Measurements from ENCODE around the gene TMEM225B. TPM values are rescaled to one million over a fixed set of nuclear protein-coding genes. Genes with fewer than 3 reads are reported as not detected.

Gene TMEM225B
- polyA plus RNA-seq, 1 donor, result 1.3 TPM

DNA sequence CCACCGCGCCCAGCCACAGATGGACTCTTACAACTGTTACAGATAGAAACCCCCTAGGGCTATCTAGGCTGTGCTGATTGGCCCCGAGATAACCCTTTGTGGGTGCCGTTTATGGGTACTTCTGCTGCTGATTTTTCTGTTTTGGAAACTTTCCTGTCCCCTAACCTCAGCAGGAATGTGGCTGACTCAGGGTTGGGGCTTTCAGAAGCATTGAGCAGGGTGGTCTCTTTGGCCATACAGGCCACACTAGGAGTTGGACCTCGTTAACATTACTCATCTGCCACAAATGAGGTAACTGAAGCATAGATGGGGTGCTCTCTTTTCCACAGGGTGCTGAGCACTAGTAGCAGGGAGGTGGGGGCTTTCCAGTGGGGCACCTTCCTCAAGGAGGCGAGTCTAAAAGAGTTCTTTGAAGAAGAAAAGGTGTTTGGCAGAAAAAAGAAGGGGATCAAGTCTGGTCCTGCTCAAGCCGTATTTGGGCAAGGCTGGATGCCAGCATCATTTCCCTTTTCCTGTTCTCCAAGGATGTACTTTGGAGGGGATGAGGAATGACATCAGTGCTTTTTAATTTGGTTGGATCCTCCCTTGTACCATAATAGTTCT, 25.1 kb downstream of the TMEM225B start:
- H3K36me3 ChIP-seq (ENCODE audit: control insufficient read depth, insufficient read depth, low read length), result peaks cover 90% of the 10 kb centered on the region
- no CpG with 5 or more reads among the region's 7 CpGs for WGBS (ENCODE audit: insufficient coverage, low lambda C conversion rate)
- H3K9me3 ChIP-seq (ENCODE audit: control insufficient read depth, low read depth, low read length), result no peaks in the 10 kb centered on the region
- no peaks in the 10 kb centered on the region for H3K27me3 ChIP-seq (ENCODE audit: control insufficient read depth, insufficient read depth, low read length)
- H3K4me1 ChIP-seq (ENCODE audit: control insufficient read depth, insufficient read depth, low read length), result no peaks in the 10 kb centered on the region
- H3K4me3 ChIP-seq (ENCODE audit: low read length), result no peak overlapping the region
- no peak overlapping the region for H3K27ac ChIP-seq (ENCODE audit: low read length)
- no peak for DNase-seq

- whole genome bisulfite sequencing (ENCODE audit: insufficient coverage, low lambda C conversion rate), result no CpG with 5 or more reads among the region's 9 CpGs
- H3K9me3 ChIP-seq (ENCODE audit: control insufficient read depth, low read depth, low read length), result no peaks in the 10 kb centered on the region
- H3K4me3 ChIP-seq (ENCODE audit: low read length), result no peak overlapping the region
- H3K27me3 ChIP-seq (ENCODE audit: control insufficient read depth, insufficient read depth, low read length), result no peaks in the 10 kb centered on the region
- no peaks in the 10 kb centered on the region for H3K4me1 ChIP-seq (ENCODE audit: control insufficient read depth, insufficient read depth, low read length)
- H3K36me3 ChIP-seq (ENCODE audit: control insufficient read depth, insufficient read depth, low read length), result peaks cover 92% of the 10 kb centered on the region
- H3K27ac ChIP-seq (ENCODE audit: low read length), result no peak overlapping the region
- DNase-seq, result peak in 1 of 2 donors; percentile 29
These were observed 25.8 kb downstream of the TMEM225B start for GRCh38 chr7:99623702-99624447.

DNA sequence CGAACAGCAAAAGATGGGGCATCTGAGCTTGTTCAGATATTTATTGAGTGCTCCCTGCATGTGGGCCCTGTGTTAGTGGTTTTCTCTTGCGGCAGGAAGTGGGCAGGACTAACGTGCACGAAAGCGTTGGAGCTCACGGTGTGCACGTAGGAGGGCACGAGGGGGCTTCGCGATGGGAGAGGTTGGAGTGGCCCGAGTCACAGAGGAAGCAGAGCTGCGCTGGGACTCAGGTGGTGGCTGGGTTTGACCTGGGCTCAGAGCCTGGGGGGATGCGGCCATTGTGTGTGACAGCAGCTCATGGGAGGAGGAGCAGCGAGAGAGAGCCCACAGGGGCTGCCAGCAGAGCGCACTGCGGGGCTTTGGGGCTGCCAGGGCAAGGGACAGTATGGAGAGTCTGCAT, 26.4 kb downstream of the TMEM225B start:
- H3K36me3 ChIP-seq (ENCODE audit: control insufficient read depth, insufficient read depth, low read length), result peaks cover 93% of the 10 kb centered on the region
- no peaks in the 10 kb centered on the region for H3K27me3 ChIP-seq (ENCODE audit: control insufficient read depth, insufficient read depth, low read length)
- no peak overlapping the region for H3K4me3 ChIP-seq (ENCODE audit: low read length)
- 100% methylated on average over 2 of the region's 16 CpGs for WGBS (ENCODE audit: insufficient coverage, low lambda C conversion rate)
- H3K9me3 ChIP-seq (ENCODE audit: control insufficient read depth, low read depth, low read length), result no peaks in the 10 kb centered on the region
- H3K4me1 ChIP-seq (ENCODE audit: control insufficient read depth, insufficient read depth, low read length), result no peaks in the 10 kb centered on the region
- H3K27ac ChIP-seq (ENCODE audit: low read length), result no peak overlapping the region
- DNase-seq, result peak in 1 of 2 donors; percentile 20

DNA sequence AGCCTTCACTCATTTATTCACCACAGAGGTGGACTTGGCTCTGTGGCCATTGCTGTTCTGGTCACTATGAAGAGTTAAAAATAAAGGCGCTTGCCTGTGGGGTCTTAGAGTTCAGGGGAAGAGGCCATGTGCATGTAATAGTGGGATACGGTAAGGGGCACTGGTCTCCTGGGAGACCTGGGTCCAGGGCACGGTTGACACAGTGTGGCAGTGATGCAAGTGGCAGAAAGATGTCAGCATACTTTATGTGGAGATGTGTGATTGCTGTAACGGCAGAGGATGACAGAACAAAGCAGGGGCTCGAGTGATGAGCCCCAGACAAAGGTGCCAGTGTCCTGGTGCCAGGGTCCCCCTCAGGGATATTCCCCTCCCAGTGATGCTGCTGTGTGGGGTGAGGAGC, 27.3 kb downstream of the TMEM225B start:
- Histone ChIP-seq H3K27ac (ENCODE audit: low read length) (no peak overlapping the region), H3K36me3 (ENCODE audit: control insufficient read depth, insufficient read depth, low read length) (peaks cover 93% of the 10 kb centered on the region), H3K9me3 (ENCODE audit: control insufficient read depth, low read depth, low read length) (no peaks in the 10 kb centered on the region), H3K27me3 (ENCODE audit: control insufficient read depth, insufficient read depth, low read length) (no peaks in the 10 kb centered on the region), H3K4me1 (ENCODE audit: control insufficient read depth, insufficient read depth, low read length) (no peaks in the 10 kb centered on the region), H3K4me3 (ENCODE audit: low read length) (no peak overlapping the region)
- WGBS (ENCODE audit: insufficient coverage, low lambda C conversion rate), result no CpG with 5 or more reads among the region's 5 CpGs
- DNase-seq, result no peak

DNA sequence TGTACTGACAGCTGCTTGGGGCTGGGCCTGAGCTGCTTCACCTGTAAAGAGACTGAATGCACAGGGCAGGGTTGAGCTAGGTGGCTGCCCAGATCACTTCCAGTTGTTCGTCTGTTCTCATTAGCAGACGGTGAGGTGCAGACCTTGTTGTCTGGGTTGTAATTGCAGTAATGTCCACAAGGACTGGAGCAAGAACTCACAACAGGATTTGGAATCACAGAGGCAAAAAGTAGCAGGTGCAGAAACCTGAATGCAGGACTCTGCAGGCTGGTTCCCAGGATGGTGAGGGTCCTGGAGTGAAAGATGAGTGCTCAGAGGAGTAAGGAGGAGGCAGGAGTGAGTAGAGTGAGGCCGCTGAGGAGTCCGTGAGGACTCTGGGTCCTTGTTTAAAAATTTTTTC, 27.9 kb downstream of the TMEM225B start:
- WGBS (ENCODE audit: insufficient coverage, low lambda C conversion rate), result no CpG with 5 or more reads among the region's 4 CpGs
- DNase-seq, result no peak
- Histone ChIP-seq H3K36me3 (ENCODE audit: control insufficient read depth, insufficient read depth, low read length) (peaks cover 91% of the 10 kb centered on the region), H3K9me3 (ENCODE audit: control insufficient read depth, low read depth, low read length) (no peaks in the 10 kb centered on the region), H3K4me1 (ENCODE audit: control insufficient read depth, insufficient read depth, low read length) (no peaks in the 10 kb centered on the region), H3K27me3 (ENCODE audit: control insufficient read depth, insufficient read depth, low read length) (no peaks in the 10 kb centered on the region), H3K4me3 (ENCODE audit: low read length) (no peak overlapping the region), H3K27ac (ENCODE audit: low read length) (no peak overlapping the region)

GRCh38 chr7:99626661-99627060, 28.6 kb downstream of the TMEM225B start:
- no peaks in the 10 kb centered on the region for H3K9me3 ChIP-seq (ENCODE audit: control insufficient read depth, low read depth, low read length)
- no peak overlapping the region for H3K27ac ChIP-seq (ENCODE audit: low read length)
- H3K4me3 ChIP-seq (ENCODE audit: low read length), result no peak overlapping the region
- no peaks in the 10 kb centered on the region for H3K27me3 ChIP-seq (ENCODE audit: control insufficient read depth, insufficient read depth, low read length)
- peaks cover 88% of the 10 kb centered on the region for H3K36me3 ChIP-seq (ENCODE audit: control insufficient read depth, insufficient read depth, low read length)
- DNase-seq, result no peak
- no peaks in the 10 kb centered on the region for H3K4me1 ChIP-seq (ENCODE audit: control insufficient read depth, insufficient read depth, low read length)
- no CpG with 5 or more reads among the region's 1 CpG for WGBS (ENCODE audit: insufficient coverage, low lambda C conversion rate)

DNA sequence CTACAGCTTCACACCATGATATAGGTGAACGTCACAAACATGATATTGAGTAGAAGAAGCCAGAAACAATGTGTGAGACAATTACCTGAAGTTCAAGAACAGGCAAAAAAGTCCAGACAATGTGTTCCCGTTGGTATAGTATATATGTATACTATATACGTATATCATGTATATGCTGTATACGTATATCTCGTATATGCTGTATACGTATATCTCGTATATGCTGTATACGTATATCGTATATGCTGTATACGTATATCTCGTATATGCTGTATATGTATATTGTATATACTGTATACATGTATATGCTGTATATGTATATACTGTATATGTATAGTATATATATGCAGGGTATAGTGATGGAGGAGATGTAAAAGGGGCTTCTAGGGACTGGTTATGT, 29.4 kb downstream of the TMEM225B start:
- 100% methylated on average over 10 of the region's 11 CpGs for WGBS (ENCODE audit: insufficient coverage, low lambda C conversion rate)

GRCh38 chr7:99628471-99629465, 30.7 kb downstream of the TMEM225B start:
- DNase-seq, result no peak
- Histone ChIP-seq H3K36me3 (ENCODE audit: control insufficient read depth, insufficient read depth, low read length) (peaks cover 76% of the 10 kb centered on the region), H3K9me3 (ENCODE audit: control insufficient read depth, low read depth, low read length) (no peaks in the 10 kb centered on the region), H3K4me3 (ENCODE audit: low read length) (no peak overlapping the region), H3K27me3 (ENCODE audit: control insufficient read depth, insufficient read depth, low read length) (no peaks in the 10 kb centered on the region), H3K27ac (ENCODE audit: low read length) (no peak overlapping the region), H3K4me1 (ENCODE audit: control insufficient read depth, insufficient read depth, low read length) (no peaks in the 10 kb centered on the region)
- 92% methylated on average over 2 of the region's 14 CpGs for WGBS (ENCODE audit: insufficient coverage, low lambda C conversion rate)

More for the DNA sequence above, 29.4 kb downstream of the TMEM225B start:
- Histone ChIP-seq H3K4me1 (ENCODE audit: control insufficient read depth, insufficient read depth, low read length) (no peaks in the 10 kb centered on the region), H3K4me3 (ENCODE audit: low read length) (no peak overlapping the region), H3K9me3 (ENCODE audit: control insufficient read depth, low read depth, low read length) (no peaks in the 10 kb centered on the region), H3K36me3 (ENCODE audit: control insufficient read depth, insufficient read depth, low read length) (peaks cover 85% of the 10 kb centered on the region), H3K27me3 (ENCODE audit: control insufficient read depth, insufficient read depth, low read length) (no peaks in the 10 kb centered on the region), H3K27ac (ENCODE audit: low read length) (no peak overlapping the region)
- DNase-seq, result no peak

- no peaks in the 10 kb centered on the region for H3K4me1 ChIP-seq (ENCODE audit: control insufficient read depth, insufficient read depth, low read length)
- H3K36me3 ChIP-seq (ENCODE audit: control insufficient read depth, insufficient read depth, low read length), result peaks cover 67% of the 10 kb centered on the region
- no peak overlapping the region for H3K4me3 ChIP-seq (ENCODE audit: low read length)
- no peak overlapping the region for H3K27ac ChIP-seq (ENCODE audit: low read length)
- no peak for DNase-seq
- H3K9me3 ChIP-seq (ENCODE audit: control insufficient read depth, low read depth, low read length), result no peaks in the 10 kb centered on the region
- WGBS (ENCODE audit: insufficient coverage, low lambda C conversion rate), result no CpG with 5 or more reads among the region's 20 CpGs
- H3K27me3 ChIP-seq (ENCODE audit: control insufficient read depth, insufficient read depth, low read length), result no peaks in the 10 kb centered on the region
These were observed 31.6 kb downstream of the TMEM225B start for GRCh38 chr7:99629643-99630042.

All from large intestine (tissue), 3 donors.